T-helper 1 cell (primary cell): ENCODE data around the gene LNX1.

Source experiments
- DNase-seq, 5 donors: peaks; one replicate each; pipeline ENCODE4 v3.0.0-alpha.2; 2012 to 2020

Gene LNX1

DNA sequence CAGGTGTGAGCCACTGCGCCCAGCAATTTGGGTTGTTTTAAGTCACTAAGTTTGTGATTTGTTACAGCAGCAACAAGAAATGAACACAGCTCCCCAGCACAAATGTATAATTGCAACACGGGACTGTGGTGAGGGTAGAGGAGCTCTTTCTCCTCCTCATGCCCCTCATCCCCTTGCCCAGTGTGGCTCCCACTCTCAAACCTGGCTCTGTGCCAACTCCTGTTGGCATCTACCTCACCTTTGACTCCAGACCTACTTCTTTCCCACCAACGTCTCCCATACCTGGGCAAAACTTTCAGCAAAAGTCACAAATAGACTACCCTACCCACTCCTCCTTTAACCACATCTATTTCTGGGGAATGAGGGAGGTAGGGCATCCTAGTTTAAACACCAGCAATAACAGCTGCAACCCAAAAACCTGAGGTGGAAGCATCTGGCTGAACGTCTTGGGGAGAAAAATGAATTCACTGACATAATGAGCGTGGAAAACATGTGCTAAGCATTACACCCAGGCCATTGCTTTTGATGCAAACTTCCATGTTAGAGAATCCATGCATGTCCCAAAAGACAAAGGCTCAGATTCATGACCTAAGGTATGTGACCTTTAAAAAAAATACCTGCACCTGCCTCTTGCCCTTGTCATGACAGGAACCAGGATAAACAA, 19.2 kb downstream of the LNX1 start:
- DNase-seq: no peak

GRCh38 chr4:53563824-53564223, 27.5 kb downstream of the LNX1 start:
- no peak for DNase-seq

GRCh38 chr4:53562409-53562808, 28.9 kb downstream of the LNX1 start:
- no peak for DNase-seq

- no peak for DNase-seq
These were observed 32.2 kb downstream of the LNX1 start for GRCh38 chr4:53559021-53559620.

DNA sequence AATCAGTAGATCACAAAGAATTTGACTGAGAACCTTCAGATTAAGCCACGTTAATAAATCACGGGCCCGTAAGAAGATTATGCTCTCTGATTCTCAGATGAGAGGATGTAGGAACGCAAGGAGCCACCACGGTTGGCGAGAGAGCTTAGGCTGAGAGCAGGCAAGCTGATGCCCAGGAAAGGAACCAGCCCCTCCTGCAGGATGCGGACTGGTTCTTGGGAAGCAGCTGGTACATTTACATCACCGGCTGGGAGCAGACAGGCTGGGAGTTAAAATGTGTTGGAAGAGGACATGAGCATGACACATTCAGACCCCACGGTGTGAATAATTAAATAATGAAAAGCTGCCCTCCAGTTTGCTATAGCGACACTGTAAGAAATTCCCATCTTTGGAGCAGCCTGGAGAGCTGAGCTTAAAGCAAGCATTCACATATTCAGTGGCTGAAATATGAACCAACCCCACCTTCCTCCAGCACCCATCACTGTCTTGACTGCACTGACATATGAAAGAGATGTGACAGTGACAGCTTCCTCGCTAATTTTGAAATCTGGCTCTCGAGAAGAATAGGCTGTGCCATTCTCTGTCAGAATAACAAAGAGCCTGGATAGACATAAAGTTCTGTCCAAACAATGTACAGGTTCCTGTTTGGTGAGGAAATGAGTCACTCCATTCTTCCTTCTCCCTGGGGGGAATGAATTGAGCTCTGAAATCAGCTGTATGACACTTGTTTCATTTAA, 33.1 kb downstream of the LNX1 start:
- DNase-seq: no peak

- no peak for DNase-seq
These were observed 33.6 kb downstream of the LNX1 start for GRCh38 chr4:53557669-53558064.

- DNase-seq: no peak
These were observed 34.6 kb downstream of the LNX1 start for GRCh38 chr4:53556651-53557050.

- no peak for DNase-seq
These were observed 37.6 kb downstream of the LNX1 start for GRCh38 chr4:53553486-53554210.

DNA sequence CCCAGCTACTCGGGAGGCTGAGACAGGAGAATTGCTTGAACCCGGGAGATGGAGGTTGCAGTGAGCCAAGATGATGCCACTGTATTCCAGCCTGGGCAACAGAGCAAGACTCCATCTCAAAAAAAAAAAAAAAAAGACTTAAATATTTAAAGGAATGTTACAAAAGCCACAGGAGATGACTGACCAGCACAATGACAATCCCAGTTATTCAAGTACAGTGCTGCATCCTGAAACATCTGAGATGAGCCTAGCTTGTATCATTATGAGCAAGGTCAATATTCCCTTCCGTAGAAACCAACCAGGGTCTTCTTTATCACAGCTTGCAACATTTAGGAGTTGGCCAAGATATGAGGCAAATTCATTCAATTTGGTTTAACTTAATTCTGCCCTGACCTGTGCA, 38.6 kb downstream of the LNX1 start:
- no peak for DNase-seq

GRCh38 chr4:53551958-53552357, 39.3 kb downstream of the LNX1 start:
- no peak for DNase-seq

DNA sequence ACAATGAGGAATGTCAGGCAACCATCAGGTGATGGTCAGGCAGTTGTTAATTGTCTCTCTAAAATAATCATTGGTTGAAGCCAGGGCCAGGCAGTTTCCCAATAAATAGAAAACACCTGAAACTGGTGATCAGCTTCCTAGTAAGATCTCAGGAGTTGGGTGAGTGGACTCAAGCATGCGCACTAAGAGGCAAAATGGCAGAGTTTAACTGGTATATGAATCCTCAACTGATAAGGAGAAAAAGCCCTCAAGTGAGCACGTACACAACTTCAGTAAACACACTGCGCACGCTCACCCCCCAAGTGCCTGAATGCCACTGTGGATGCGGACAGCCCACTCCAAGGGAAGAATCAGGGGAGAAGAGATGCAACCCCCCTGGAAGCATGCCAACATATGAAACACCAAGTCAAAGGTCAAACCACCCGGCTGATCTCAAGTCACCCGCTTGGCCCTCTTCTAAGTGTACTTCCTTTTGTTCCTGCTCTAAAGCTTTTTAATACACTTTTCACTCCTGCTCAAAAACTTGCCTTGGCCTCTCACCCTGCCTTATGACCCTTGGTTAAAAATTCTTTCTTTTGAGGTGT, 39.9 kb downstream of the LNX1 start:
- DNase-seq: no peak

- DNase-seq: no peak
These were observed 42.6 kb downstream of the LNX1 start for GRCh38 chr4:53548662-53549061.

DNA sequence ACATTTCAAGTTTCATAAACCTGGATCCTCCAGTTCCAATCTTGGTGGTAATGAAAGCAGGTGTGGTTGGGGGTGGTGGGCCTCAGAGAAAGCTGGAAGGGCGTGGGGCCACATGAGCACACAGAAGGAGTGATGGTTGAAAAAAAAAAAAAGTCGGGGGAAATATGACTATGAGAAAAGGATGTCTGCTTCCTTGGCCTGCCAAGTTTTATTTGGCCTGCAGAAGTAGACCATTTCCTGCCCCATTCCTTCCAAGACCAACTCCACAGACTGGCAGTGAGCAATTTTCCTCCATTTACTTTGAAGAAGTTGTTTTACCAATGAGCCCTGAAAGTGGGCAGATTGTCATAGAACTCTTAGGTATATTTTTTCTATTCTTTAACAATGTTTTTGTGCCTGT, 43.3 kb downstream of the LNX1 start:
- no peak for DNase-seq

GRCh38 chr4:53545942-53546581, 45.2 kb downstream of the LNX1 start:
- DNase-seq: no peak

DNA sequence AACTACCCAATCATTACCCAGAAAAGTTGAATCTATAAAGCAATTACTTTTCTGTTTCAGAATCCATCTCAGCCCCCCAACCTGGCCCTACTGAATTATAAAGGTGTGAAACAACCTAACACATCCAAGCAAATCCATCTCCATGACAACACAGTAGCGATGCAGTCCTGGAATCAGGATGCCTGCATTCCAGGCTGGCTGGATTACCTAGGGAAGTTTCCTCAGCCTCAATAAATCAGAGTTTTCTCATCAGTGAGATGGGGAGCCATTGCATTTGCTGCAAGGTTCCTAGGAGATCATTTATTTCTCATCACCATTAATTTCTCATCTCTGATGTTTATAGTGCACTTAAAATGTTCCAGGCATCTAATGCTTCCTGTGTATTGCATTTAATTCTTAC, 46.0 kb downstream of the LNX1 start:
- no peak for DNase-seq

DNA sequence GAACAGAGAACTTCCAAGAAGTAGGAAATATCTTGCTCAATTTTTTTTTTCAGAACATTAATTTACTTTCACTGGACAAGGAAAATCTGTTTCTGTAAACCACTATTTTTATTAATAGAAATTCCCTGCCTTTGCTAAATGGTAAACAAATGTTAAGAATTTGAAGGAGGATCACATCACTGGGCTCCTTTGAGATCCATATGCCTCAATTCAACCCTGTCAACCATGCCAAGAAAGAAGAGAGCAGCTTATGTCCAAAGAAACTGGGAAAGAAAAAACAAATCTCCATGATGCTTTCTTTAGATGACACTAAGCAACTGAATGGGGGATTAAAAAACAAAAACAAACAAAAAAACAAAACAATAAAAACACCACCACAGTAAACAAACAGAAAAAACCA, 47.7 kb downstream of the LNX1 start:
- DNase-seq: no peak

- DNase-seq: no peak
These were observed 49.6 kb downstream of the LNX1 start for GRCh38 chr4:53541577-53542206.

DNA sequence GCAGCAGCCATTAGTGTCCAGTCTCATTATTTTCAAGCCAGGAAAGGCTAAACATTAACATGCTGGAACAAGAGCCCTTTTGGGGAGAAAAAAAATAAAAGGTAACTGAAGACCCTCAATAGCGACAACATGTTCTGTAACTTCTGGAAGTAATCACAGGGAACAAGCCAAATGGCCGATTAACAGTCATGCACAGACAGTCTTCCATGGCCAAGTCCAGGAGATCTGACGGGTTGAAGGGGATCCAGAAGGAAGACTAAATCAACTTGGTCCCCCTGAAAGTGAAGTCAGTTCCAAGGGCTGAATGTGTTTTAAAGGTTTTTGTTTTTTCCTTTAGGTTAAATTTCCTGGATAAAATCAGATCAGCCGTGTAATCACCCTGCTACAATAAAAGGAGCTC, 52.5 kb downstream of the LNX1 start:
- DNase-seq: no peak

GRCh38 chr4:53537606-53538005, 53.7 kb downstream of the LNX1 start:
- DNase-seq: no peak

DNA sequence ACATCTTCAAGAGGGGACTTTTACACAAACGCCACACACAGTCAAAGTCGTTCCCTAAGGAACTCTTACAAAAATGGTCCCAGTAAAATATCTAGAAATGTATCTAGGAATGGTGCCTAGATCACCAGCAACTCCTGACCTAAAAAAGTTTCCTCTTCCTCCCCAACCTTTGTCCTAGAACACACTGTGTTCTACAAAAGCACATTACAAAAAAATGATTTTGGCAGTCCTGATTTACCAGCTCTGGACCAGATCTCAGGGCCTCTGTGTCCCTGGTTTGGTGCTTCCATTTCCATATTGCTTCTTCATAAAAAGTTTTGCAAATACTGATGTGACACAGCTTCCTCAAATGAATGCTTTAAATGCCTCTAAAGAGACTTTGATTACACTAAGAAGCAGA, 55.0 kb downstream of the LNX1 start:
- no peak for DNase-seq

DNA sequence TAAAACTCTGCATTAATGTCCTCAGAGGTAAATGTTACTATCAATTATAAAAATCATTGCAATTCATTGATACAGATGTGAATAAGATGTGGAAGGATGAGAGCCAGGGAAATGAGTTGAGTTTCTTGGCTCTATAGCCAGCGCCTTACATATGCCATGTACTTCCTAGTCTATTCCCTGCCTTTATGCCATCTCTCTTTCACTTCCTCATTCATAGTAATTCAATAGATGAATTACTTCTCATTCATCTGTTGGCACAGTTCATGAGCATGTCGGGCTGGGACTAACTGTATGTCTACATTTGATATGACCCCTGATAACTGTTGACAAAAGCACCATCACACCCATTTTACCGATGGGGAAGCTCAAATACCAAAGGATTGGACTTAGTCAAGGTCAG, 55.7 kb downstream of the LNX1 start:
- DNase-seq: no peak

- DNase-seq: no peak
These were observed 56.6 kb downstream of the LNX1 start for GRCh38 chr4:53534684-53535083.
